GM21515 (cell line): Measurements from ENCODE around the gene DHRS2.

Source experiments
- ATAC-seq: cut with Tn5 transposase; IDR thresholded peaks from one replicate; pipeline ENCODE4 v1.9.1; 2021; ENCODE audit not compliant: unreplicated experiment

The DHRS2 gene

DNA sequence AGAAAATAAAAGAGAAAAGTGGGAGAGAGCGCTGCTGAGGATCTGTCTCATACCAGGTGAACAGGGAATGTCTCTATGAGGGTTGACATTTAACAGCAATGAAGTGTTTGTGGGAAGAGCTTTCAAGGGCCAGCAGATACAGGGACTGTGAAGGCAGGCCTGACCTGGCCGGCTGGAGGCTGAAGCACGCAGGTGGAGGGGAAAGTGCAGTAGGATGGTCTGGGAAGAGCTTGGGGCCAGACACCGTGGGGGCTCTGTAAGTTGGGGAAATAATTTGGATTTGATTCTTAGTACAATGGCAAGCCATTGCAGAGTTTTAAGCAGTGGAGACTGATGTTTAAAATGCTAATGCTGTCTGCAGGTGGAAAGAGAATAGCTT is 23.8 kb upstream of the DHRS2 start:
- no peak for ATAC-seq

DNA sequence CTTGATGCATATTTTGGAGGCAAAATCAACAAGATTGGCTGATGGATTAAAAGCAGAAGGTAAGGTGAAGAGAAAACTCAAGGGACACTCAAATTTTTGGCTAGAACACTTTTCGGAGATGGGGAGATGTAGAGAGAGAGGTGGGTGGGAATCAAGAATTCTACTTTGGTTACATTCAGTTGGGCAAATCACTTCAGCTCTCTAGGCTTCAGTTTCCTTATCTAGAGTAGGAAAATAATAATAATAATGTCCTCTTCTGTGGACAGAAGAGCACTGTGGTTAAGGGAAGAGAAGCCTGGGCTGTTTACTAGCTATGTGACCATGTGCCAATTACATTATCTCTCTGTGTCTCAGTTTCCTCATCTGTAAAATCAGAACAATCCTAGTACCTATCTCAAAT is 23.4 kb upstream of the DHRS2 start:
- ATAC-seq = no peak

DNA sequence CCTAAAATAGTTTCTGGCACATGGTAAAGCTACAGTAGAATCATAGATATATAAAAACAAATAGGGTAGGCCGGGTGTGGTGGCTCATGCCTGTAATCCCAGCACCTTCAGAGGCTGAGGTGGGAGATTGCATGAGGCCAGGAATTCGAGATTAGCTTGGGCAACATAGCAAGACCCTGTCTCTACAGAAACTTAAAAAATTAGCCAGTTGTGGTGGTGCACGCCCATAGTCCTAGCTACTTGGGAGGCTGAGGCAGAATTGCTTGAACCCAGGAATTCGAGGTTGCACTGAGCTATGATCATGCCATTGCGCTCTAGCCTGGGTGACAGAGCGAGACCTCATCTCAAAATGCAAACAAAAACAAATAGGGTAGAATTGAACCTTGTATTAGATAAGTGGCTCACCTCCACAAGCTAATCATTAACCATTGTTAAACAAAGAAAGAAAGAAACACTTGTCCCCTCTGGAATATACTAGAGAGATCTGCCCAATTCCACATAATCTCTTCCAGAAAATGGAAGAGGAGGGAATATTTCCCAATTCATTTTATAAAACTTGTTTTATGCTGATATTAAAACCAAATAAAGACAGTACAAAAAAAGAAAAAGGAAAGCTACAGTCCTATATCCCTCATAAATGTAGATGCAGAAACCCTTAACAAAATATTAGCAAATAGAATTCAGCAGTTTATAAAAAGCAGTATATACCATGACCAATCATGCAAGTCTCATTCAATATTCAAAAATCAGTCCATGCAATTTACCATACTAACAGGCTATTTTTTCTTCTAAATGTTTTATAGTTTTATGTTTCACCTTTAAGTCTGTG is 22.7 kb upstream of the DHRS2 start:
- ATAC-seq = no peak

DNA sequence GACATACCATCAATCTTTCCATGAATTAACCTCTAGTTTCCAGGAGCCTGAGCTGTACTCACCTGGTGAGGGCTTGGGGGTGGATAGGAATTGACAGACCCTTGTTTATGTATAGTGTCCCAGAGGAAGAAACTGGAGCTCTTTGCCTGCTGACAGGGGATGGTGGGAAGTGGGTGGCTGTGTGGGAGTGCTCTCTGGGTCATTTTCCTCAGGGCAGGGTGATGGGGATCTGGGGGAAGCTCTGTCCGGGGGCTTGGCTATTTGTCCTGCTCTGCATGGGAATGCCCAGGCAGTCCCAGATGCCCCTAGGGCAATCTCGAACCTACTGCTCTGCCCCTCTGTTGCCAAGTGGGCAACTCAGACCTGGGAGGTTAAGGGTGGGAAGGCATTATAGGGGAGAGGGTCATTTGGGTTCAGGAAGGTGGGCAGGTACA is 21.8 kb upstream of the DHRS2 start:
- no peak for ATAC-seq

DNA sequence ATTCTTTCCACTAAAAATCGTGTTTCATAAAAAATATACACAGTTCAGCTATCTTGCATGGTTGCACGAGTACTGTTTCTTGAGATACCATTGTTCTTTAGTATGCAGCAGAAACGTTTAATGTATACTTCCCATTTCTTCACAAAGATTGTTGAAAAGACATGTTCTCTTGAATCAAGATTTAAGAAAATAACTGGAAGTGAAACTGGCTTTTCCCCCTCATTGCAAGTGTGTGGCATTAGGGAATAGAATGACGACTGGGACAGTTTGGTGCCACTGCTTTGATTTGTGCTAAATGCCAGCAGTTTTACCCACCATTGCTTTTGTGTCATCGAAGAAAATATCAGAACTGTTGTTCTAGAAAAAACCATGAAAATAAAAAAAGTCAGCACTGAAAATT is 20.3 kb upstream of the DHRS2 start:
- ATAC-seq = no peak

DNA sequence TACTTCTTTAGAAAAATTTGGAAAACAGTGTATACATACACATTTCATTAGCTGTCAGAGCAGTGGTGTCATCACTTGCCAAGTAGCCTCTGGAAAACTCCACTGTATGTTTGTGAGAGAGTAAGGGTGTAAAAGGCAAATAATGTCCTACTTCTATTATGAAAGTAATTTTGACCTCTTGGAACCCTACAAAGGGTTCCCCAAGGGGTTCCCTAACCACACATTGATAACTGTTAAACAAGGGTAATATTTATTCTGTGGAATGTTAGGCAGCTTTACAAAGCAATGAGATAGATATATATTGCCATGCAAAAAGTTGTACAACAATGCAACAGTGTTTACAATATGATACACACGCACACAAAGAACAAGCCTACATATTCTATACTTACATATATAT is 18.6 kb upstream of the DHRS2 start:
- no peak for ATAC-seq

DNA sequence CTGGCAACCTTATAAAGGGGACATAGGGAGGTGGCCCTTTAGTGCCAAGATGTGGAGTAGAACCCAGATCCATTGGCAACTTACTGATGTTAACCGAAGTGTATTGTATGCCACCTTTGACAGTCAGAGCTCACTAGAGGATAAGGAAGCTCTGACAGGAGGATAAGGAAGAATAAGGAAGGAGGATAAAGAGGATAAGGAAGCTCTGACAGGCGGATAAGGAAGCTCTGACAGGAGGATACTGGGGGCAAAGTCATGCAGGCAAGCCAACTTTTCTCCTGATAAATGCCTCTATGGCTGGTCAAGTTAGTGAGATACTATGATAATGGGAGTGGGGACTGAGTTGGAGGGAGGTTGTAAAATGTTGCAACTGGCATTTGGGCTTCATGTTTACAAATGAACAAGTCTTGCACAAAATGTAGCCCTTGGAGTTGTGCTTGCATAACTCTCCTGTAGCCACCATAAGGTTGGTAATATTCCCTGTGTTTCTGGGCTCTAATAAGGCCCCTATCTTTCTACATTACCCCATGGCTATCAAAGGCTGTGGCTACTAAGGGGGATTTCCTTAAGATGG is 17.7 kb upstream of the DHRS2 start:
- ATAC-seq = no peak

DNA sequence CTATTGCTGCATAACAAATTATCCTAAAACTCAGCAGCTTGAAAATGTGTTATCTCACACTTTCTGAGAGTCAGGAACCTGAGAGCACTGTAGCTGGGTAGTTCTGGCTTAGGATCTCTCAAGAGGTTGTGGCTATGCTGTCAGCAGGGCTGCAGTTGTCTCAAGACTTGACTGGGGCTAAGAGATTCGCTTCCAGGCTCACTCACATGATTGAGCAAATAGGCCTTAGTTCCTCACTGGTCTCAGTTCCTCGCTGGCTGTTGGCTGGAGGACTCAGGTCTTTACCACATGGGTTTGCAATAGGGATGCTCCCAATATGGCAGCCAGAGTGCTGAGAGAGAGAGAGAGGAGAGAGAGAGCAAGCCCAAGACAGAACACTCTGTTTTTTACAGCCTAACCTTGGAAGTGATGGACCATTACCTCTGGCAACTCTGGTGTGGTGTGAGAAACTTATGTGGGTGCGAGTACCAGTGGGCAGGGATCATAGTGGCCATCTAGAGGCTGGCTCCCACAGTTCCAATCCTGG is 15.9 kb upstream of the DHRS2 start:
- no peak for ATAC-seq

DNA sequence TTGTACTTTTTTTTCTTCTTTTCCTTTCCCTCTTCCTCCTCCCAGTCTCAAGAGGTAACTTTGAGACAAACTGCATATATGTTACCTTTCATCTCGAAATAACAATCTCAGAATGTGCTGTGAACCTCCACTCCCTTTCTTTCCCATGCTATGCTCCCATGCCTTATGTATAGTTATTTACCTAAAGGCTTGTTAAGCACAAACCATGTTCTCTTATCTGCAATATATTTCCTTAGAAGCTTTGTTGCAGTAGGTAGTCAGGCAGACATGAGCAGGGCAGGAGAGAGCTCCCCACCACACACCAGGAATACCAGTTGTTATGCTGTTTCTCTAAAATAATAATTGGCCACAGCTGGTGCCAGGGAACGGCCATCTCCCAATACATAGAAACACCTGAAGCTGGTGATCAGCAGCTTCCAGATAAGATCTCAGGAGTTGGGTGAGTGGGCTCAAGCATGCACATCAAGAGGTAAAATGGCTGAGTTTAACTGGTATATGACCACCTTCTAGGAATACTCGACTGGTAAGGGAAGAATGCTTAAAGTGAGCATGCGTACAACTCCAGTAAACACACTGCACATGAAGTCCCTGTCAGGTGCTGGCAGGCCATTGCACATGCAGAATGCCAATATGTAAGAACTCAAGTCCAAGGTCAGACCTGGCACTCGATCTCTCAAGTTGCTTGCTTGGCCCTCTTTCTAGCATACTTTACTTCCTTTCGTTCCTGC is 14.8 kb upstream of the DHRS2 start:
- ATAC-seq = no peak

DNA sequence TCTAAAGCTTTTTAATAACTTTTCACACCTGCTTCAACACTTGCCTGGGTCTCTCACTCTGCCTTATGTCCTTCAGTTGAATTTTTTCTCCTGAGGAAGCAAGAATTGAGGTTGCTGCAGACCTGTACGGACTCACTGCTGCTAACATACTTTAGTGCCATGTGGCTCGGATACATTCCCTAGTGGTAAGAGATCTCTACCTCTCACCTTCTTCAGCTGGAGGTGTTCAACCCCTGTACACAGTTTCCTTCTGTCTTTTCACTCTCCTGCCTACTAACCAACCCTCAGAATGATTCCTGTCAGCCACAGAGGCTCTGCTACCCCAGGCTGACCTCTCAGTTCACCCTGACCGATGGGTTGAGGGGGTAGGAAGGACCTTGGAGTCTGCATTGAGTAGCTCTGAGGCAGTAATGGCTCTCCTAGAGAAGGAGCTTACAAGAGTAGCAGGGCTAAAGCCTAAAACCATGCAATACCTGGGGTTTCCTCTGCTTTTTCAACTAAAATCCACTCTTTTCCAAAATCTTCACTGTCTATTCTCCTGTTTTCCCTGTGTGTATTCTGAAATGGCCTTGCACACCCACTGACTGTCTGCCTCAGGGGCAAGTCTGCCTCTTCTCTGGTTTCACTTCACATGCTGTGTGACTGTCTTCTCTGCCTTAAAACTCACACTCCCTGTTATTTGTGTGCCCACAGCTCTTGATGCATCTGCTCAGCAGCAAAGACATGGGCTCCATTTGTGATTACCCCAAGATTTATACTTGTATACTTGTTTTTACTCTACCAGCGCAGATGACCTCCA is 14.0 kb upstream of the DHRS2 start:
- ATAC-seq = no peak

DNA sequence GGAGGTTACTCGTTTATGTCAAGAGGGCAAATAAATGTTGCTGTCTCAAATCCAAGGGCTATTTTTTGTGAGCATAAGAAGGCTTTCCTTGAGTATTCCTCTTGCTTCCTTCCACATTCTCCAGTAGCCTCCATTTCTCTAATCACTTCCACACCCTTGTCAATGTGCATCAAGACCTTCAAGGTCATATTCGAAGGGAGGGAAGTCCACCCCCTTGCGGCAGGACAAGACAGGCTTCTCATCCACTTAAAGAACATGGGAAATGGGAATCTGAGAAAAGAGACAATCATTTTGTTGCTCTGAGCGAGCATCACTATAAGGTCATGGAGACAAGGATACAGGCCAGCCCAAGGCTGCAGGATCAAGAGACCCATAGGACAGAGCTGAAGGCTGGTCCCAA is 13.2 kb upstream of the DHRS2 start:
- no peak for ATAC-seq

DNA sequence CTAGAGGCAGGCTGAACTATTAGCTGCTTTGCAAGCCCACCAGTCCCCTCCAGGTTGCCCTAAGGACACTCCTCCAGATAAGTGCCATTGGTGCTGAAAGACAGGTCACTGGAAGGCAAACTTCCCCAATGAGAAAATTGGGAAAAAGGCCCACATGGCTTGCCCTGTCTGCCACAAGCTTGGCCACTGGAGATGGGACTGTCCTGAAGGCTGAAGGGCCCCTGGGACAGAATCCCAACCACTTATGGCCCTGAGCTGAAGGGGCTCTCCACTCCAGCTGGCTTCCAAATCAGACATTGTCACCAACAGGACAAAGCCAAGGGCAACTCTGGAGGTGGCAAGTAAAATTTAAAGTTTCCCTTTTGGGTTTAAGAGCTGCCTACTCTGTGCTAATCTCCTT is 12.2 kb upstream of the DHRS2 start:
- ATAC-seq = no peak

DNA sequence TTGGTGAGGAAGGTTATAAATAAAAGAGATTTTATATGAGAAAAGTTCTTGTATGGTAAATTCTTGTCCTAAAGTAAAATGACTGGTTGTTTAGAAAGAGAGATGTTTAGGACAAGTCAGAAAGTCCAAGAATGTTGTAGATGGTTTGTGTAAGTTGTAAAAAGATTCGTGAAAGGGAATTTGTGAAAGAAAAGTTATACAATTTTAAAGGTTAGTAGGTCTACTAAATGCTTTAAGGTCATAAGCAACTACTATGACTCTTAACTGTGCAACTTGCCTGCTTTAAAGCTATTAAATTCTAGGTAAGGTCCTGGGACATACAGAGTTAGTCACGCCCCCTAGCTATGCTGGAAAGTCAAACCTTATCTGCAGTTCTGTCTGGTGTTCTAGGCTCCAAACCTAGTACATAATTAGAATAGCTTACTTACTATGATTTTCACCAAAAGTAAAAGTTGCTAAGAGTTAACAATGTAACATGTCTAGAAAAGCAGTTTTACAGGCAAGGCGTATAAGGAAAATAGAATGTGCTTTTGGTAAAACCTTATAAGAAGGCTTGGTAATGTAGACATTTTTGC is 11.2 kb upstream of the DHRS2 start:
- no peak for ATAC-seq

DNA sequence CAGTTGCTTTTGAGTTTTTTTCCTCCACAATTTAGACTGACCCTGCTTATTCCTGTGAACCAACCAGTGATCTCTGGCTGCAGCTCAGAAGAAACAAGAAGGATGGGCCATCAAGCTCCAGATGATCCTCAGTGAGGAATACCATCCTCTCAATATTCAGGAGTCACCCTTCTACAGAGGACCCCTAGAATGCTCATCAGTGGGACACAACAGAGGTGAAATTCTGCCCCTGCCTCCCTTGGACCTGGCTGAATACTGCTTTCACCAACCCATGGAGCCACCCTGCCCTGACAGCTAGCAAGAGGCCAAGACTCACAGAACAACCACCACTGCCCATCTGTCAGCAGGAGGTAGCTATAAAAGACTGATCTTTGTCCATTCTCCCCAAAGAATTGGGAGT is 9.2 kb upstream of the DHRS2 start:
- no peak for ATAC-seq

DNA sequence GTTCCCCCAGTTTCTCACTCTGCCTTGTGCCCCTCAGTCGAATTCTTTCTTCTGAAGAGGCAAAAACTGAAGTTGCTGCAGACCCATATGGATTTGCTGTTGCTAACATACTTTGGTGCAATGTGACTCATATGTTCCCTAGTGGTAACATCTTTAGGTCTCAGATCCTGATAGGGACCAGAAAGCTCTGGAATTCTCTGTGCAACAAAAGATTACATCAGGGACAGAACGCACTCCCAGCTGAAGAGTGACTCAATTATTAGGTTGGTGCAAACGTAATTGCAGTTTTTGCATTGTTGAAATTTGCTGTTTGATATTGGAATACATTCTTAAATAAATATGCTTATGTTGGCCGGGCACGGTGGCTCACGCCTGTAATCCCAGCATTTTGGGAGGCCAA is 8.2 kb upstream of the DHRS2 start:
- ATAC-seq = no peak

DNA sequence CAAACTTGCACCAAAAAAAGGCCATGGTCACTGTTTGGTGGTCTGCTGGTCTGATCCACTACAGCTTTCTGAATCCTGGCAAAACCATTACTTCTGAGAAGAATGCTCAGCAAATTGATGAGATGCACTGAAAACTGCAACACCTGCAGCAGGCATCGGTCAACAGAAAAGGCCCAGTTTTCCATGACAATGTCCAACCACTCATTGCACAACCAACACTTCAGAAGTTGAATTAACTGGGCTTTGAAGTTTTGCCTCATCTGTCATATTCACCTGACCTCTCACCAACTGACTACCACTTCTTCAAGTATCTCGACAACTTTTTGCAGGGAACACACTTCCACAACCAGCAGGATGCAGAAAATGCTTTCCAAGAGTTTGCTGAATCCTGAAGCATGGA is 7.0 kb upstream of the DHRS2 start:
- ATAC-seq = no peak

DNA sequence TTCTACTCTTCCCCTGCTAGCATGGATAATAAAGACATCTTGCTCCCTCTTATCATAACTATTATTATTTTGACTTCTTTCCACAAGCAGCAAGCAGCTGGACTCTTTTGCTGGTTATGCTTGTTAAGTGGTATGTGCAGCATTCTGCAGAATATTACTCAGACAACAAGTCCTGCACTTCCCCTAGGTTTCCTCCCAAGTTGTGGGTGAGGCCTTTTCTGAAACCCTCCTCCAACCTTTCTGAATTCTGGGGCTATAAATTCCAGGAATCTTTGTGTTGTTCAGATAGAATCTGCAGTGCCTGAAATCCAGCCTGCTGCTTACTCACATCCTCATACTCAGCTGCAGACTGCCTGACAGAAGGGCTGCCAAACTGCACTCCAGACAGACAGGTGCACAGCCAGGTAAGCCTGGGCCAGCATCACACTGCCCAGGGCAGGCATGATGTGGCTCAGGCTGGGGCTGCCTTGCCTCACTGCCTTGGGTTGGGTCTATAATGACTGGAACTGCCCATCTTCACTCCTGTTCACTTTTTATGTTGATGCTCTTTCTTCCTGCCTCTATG is 6.2 kb upstream of the DHRS2 start:
- ATAC-seq = no peak

DNA sequence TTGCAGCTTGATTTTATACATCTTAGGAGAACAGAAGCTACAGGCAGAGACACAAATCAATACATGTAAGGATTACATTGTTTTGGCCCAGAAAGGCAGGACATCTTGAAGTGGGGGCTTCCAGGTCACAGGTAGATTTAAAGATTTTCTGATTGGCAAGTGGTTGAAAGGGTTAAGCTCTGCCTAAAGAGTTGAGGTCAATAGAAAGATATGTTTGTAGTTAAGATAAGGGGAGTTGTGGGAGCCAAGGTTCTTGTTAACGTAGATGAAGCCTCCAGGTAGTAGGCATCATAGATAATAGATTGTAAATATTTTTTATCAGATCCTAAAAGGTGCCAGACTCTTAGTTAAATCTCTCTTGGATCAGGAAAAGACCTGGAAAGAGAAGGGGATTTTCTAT is 5.5 kb upstream of the DHRS2 start:
- no peak for ATAC-seq

DNA sequence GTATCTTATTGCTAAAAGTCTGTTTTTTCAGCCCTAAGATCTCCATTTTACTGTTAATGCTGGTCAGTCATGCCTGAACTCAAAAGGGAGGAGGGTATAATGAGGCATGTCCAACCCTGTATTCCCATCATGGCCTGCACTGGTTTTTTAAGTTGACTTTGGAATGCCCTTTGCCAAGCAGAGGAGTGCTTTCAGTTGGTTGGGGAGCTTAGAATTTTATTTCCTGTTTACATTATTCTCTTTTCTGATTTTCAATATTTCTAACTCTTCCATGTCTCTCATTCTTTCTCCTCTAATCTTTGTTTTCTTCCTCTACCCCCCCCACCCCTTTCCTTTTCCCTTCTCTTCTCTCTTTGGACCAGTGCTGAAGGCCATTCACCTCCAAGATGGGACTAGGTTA is 4.9 kb upstream of the DHRS2 start:
- ATAC-seq = no peak

DNA sequence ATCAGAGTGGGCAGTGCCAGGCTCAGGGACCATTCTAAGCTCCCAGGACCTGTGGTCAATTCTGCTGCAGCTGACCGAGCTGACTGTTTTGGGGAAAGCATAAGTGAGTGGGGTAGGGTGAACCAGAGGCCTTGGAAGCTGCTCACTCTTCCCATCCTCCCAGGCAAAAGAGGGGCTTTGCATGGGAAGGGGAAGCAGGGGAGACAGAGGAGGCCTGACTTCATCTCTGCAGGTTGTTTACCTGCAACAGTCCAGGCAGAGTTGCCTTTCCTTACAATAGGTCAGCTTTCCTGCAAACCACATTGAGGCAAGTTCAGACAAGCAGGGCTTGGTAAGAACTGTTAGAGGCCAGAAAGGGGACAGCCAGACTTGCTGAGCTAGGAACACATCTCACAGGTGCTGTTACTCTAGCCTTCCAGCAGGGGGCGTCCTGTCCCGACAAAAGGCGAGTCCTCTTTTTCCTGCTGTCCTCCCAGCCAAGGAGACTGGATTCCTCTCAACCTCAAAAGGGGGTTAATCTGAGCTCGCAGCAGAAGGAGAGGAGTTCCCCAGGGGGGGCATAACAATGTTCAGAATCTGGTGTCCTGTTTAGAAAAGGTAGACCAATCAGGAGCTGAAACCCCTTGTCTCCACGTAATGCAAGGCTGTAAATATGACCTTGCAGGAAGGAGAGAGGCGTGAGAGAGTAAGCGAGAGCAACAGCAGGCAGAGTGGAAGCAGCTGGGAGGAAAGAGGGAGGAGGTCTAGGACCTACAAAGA is 4.3 kb upstream of the DHRS2 start:
- peak; percentile 66 for ATAC-seq
